Fibroblast of peridontal ligament (primary cell): ENCODE data around the gene UGT2B10.

ENCODE experiments used
- DNase-seq: peaks from one replicate; pipeline ENCODE4 v3.0.0-alpha.2; 2010; ENCODE audit errors: extremely low read depth

Gene UGT2B10

GRCh38 chr4:68871809-68872642 lies 56.2 kb downstream of the UGT2B10 start:
- DNase-seq = no peak

DNA sequence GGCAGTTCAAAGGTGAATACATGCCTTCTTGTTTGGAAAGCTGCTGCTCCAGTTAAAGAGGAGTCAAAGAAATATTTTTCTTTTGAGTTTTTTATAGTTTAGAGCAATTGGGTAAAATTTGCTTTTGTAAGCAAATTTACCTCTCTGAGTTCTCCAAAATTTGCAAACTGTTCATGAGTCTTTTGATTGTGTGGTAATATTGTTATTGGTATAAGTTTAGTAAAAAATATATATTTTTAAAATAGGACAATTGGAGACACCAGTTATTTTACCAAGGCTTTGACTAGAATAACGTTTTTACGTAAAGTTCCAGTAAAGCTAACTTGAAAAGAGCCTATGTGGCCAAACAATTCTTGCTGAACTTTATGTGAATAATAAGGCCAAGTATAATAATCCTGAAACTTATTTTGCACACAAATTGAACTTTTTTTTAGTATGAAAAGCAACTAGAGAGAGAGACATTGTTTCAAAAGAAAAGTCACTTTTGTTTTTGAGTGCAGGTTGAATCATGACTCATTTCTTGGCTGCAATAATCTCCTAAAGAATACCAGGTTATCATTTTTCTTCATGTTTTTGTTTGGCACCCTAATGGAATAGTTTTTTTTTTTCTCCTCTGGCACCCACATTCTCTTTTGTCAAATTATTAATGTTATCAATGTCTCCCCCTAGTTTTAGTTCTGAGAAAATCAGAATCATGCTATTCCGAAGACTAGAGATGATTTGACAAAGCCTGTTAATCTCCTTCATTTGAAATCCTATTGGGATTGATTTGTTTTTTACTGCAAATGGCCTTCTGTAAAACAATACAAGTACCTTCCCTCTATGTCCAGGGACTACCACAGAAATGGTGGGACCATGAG lies 57.1 kb downstream of the UGT2B10 start:
- no peak for DNase-seq

DNA sequence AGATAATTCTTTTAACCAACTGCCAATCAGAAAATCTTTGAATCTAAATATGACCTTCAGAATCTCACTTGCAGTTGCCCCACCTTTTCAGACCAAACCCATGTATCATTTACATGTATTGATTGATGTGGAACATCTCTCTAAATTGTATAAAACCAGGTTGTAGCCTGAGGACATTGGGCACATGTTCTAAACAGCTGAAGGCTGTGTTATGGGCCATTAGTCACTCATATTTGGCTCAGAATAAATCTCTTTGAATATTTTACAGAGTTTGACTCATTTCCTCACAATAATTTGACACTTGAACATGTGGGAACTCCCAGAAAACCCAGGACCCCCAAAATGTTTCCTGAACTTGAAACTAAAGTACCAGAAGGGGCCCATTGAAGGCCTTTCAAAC lies 58.7 kb downstream of the UGT2B10 start:
- DNase-seq = no peak

DNA sequence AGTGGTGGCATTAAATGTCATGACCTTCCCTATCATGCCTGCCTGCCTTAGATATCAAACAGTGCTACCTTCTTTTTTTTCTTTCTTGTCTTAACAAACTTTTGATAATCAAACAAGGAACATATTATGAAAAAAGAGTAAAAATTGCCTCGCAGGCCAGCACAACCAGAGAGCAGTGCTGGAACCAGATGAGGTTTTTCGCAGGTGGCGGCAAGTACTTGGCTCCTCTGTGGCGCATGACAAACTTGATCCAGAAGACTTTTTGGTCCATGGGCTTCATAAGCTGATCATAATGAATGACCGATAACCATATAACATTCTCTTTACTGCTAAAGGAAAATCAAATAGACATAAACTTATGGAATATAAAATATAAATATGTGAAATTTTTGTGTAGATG lies 61.8 kb downstream of the UGT2B10 start:
- no peak for DNase-seq

GRCh38 chr4:68878048-68878447 lies 62.3 kb downstream of the UGT2B10 start:
- DNase-seq = no peak
